GM18526 (cell line): ENCODE measurements around the gene PUM1.

Experiments
- POLR2A ChIP-seq: IDR thresholded peaks from 3 replicates; pipeline ENCODE4 v1.6.1; 2011; ENCODE audit not compliant: insufficient read length; ENCODE audit errors: extremely low read depth

The PUM1 gene

GRCh38 chr1:30911059-30911954 lies 154.2 kb downstream of the PUM1 start:
- no peak for TF ChIP-seq POLR2A

GRCh38 chr1:30909365-30910068 lies 156.0 kb downstream of the PUM1 start:
- no peak for TF ChIP-seq POLR2A

GRCh38 chr1:30908696-30909364 lies 156.7 kb downstream of the PUM1 start, which contains the start of gene SDC3:
SDC3 (minus strand) TSS chr1:30908758; CDS start chr1:30908586, 172 bp downstream.
- no peak for TF ChIP-seq POLR2A

- TF ChIP-seq POLR2A = no peak
These were observed 157.2 kb downstream of the PUM1 start for GRCh38 chr1:30908316-30908695.

- no peak for TF ChIP-seq POLR2A
These were observed 157.8 kb downstream of the PUM1 start for GRCh38 chr1:30907481-30908315.

GRCh38 chr1:30906631-30907441 lies 158.7 kb downstream of the PUM1 start:
- TF ChIP-seq POLR2A = no peak

- no peak for TF ChIP-seq POLR2A
These were observed 159.4 kb downstream of the PUM1 start for GRCh38 chr1:30905916-30906620.

- no peak for TF ChIP-seq POLR2A
These were observed 160.1 kb downstream of the PUM1 start for GRCh38 chr1:30905403-30905802.

GRCh38 chr1:30904962-30905335 lies 160.6 kb downstream of the PUM1 start:
- no peak for TF ChIP-seq POLR2A

GRCh38 chr1:30904191-30904961 lies 161.1 kb downstream of the PUM1 start:
- TF ChIP-seq POLR2A = no peak

- no peak for TF ChIP-seq POLR2A
These were observed 162.0 kb downstream of the PUM1 start for GRCh38 chr1:30903343-30904034.
